K562 (cell line): Measurements from ENCODE around the gene CLN5. TPM values are rescaled to one million over a fixed set of nuclear protein-coding genes. Genes with fewer than 3 reads are reported as not detected.
A peak's percentile ranks its signal among the peaks of the same experiment; 100 is the strongest.

ENCODE experiments used
- CEBPG ChIP-seq, 3 experiments: fragments of 200-800 bp in 1 of 3; sonication (Bioruptor generic) in 1 of 3; sonication (generic) in 1 of 3; formaldehyde crosslinking in 1 of 3; IDR thresholded peaks in 2 of 3; conservative IDR thresholded peaks in 1 of 3; 2 replicates each; pipeline versions ENCODE4 v1.6.1 to v1.8.0; 2016 to 2022; ENCODE audit warnings: missing compliant biosample characterization in 2 of 3, missing genetic modification characterization in 2 of 3, mild to moderate bottlenecking in 1 of 3, missing genetic modification reagents in 1 of 3
- FUS ChIP-seq: fragments of 200-400 bp; formaldehyde crosslinking; optimal IDR thresholded peaks from 2 replicates; pipeline ENCODE3; 2017; ENCODE audit warnings: low read depth, low read length
- KDM1A ChIP-seq, 2 experiments: fragments of 450-650 bp; IDR thresholded peaks; 2 replicates each; pipeline ENCODE4 v1.6.1; 2016; ENCODE audit warnings: mild to moderate bottlenecking in 2 of 2
- KLF1 ChIP-seq: fragments of 450-650 bp; IDR thresholded peaks from 2 replicates; pipeline ENCODE4 v1.6.1; 2016; ENCODE audit warnings: missing genetic modification characterization, missing compliant biosample characterization
- NR2C2 ChIP-seq, 2 experiments: fragments of 200-800 bp in 1 of 2; sonication (Bioruptor generic) in 1 of 2; sonication (generic) in 1 of 2; formaldehyde crosslinking in 1 of 2; IDR thresholded peaks; 2 replicates each; pipeline versions ENCODE4 v1.6.1 to v1.8.0; 2016 to 2022; ENCODE audit warnings: mild to moderate bottlenecking in 1 of 2, missing compliant biosample characterization in 1 of 2, missing genetic modification characterization in 1 of 2, missing genetic modification reagents in 1 of 2
- OTX1 ChIP-seq: fragments of 450-650 bp; formaldehyde crosslinking; IDR thresholded peaks from 2 replicates; pipeline ENCODE4 v1.4.0; 2022; ENCODE audit warnings: mild to moderate bottlenecking
- PCBP1 ChIP-seq: fragments of 200-400 bp; formaldehyde crosslinking; IDR thresholded peaks from 2 replicates; pipeline ENCODE4 v1.6.1; 2018; ENCODE audit warnings: mild to moderate bottlenecking, low read depth, low read length; ENCODE audit not compliant: poor library complexity, severe bottlenecking
- RUNX1 ChIP-seq: sonication (generic); IDR thresholded peaks from 2 replicates; pipeline ENCODE4 v1.6.1; 2016; ENCODE audit warnings: antibody characterized with exemption, low read depth
- ZBTB9 ChIP-seq: fragments of 450-650 bp; formaldehyde crosslinking; IDR thresholded peaks from 2 replicates; pipeline ENCODE4 v1.4.0; 2020; ENCODE audit warnings: mild to moderate bottlenecking, moderate library complexity
- ZNF740 ChIP-seq, 3 experiments: fragments of 200-800 bp in 1 of 3; sonication (Bioruptor generic) in 1 of 3; sonication (generic) in 1 of 3; formaldehyde crosslinking in 1 of 3; IDR thresholded peaks; 2 replicates each; pipeline versions ENCODE4 v1.6.1 to v1.8.0; 2016 to 2022; ENCODE audit warnings: mild to moderate bottlenecking in 2 of 3, missing compliant biosample characterization in 2 of 3, missing genetic modification characterization in 2 of 3, missing genetic modification reagents in 1 of 3
- polyA plus RNA-seq, 8 experiments: library from polyadenylated mRNA; depleted of rRNA in 4 of 8; stranded (reverse) in 5 of 8; unstranded in 3 of 8; fragments of >200 nt; fragmentation: Nextera tagmentation in 2 of 8; fragmentation: Illumina TruSeq in 1 of 8; extraction: Ambion mirVana in 2 of 8; extraction: Trizol in 1 of 8; gene quantifications; 2 replicates each; pipeline versions ENCODE4 v1.2.1 to v1.2.3, GENCODE V29; 2011 to 2014; ENCODE audit warnings: inconsistent platforms in 1 of 8, missing spikeins in 1 of 8
- total RNA-seq, 7 experiments: library from RNA; depleted of rRNA in 6 of 7; stranded (reverse); fragments of >200 nt in 6 of 7; fragmentation: Illumina TruSeq in 2 of 7; extraction: Trizol in 2 of 7; gene quantifications; 2 replicates each; pipeline versions ENCODE4 v1.2.1 to v1.2.3, GENCODE V29; 2011 to 2021; ENCODE audit warnings: low replicate concordance in 1 of 7

CLN5 gene
- total and polyA plus RNA-seq, 9 of the 15 experiments (the other 6 are each of a cell fraction or from before 2014, with no cell fraction given), result 4.6 to 11.5 (median 7.2) TPM

GRCh38 chr13:77026255-77026860 is 34.5 kb downstream of the CLN5 start (continued):
- peak; percentile 29 for TF ChIP-seq PCBP1
- no peak for TF ChIP-seq KLF1
- TF ChIP-seq NR2C2 (CRISPR knock-in tag; IDR thresholded peaks at IDR 0.05), result no peak
- TF ChIP-seq NR2C2 (tag; IDR thresholded peaks at IDR 0.05), result peak; percentile 32; the same call in 1 of the 2 replicates
- no peak for TF ChIP-seq FUS
- TF ChIP-seq KDM1A (IDR thresholded peaks at IDR 0.05), result no peak
- no peak for TF ChIP-seq OTX1 (CRISPR knock-in tag)
- no peak for TF ChIP-seq ZNF740 (CRISPR knock-in tag; IDR thresholded peaks at IDR 0.05)
- TF ChIP-seq ZNF740 (tag; IDR thresholded peaks at IDR 0.05), result peak in 1 of 2 experiments; percentile 80; a peak in 1 of 4 replicates
- no peak for TF ChIP-seq ZBTB9
- TF ChIP-seq CEBPG (CRISPR knock-in tag; IDR thresholded peaks at IDR 0.05), result no peak
- peak in 1 of 2 experiments; percentile 34; a peak in 1 of 4 replicates for TF ChIP-seq CEBPG (tag; conservative IDR thresholded peaks at IDR 0.05 in 1 of 2, IDR thresholded peaks at IDR 0.05 in 1 of 2)
- no peak for TF ChIP-seq RUNX1
